ENCODE data around the gene CAMK1D.
"Not testable (repeated sequence)": the region's sequence is repeated elsewhere in the genome, so short reads cannot be mapped to it uniquely, and the experiment has no call there.

The CAMK1D gene

DNA sequence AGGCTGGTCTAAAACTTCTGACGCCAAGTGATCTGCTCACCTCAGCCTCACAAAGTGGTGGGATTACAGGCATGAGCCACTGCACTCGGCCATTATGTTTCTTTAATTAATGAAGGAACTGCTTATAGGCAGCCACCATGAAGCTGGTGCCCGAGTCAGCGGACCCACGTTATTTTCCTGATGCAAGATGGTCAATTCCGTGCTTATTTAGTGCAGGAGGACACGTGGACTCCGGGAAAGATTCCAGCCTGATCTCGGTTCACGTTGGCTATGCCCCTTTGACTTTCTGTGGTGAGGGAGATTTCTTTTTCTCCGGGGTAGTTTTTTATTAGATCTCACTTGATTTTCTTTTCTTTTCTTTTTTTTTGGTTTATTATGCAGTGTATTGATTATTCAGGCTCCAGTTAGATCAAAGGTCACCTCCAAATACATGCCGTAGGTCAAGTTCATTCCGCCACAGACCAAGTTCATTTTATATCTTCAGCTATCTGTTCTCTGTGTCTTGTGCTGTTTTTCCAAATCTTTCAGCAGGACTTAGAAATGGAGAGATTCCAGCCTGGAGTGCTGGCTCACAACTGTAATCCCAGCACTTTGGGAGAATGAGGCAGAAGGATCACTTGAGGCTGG lies 8.3 kb downstream of the CAMK1D start:
- no peaks in the 10 kb centered on the region for H3K27me3 ChIP-seq (ENCODE audit: insufficient read depth, low read depth, severe bottlenecking)
- H3K4me3 ChIP-seq (ENCODE audit: low read depth, low read length): no peak overlapping the region
- TF ChIP-seq CTCF (IDR thresholded peaks at IDR 0.05; ENCODE audit: low read depth, low read length): no peak
- no peak overlapping the region for H3K27ac ChIP-seq
- DNase-seq: no peak
- no peaks in the 10 kb centered on the region for H3K9me3 ChIP-seq (ENCODE audit: severe bottlenecking)
- H3K36me3 ChIP-seq: no peaks in the 10 kb centered on the region

GRCh38 chr10:12358863-12359564 lies 9.7 kb downstream of the CAMK1D start:
- Histone ChIP-seq H3K9me3 (ENCODE audit: severe bottlenecking) (no peaks in the 10 kb centered on the region), H3K27me3 (ENCODE audit: insufficient read depth, low read depth, severe bottlenecking) (no peaks in the 10 kb centered on the region), H3K36me3 (no peaks in the 10 kb centered on the region), H3K4me3 (ENCODE audit: low read depth, low read length) (no peak overlapping the region), H3K27ac (no peak overlapping the region)
- TF ChIP-seq CTCF (IDR thresholded peaks at IDR 0.05; ENCODE audit: low read depth, low read length): no peak
- DNase-seq: no peak

GRCh38 chr10:12360461-12360860 lies 11.1 kb downstream of the CAMK1D start:
- H3K27ac ChIP-seq: no peak overlapping the region
- no peaks in the 10 kb centered on the region for H3K9me3 ChIP-seq (ENCODE audit: severe bottlenecking)
- TF ChIP-seq CTCF (IDR thresholded peaks at IDR 0.05; ENCODE audit: low read depth, low read length): no peak
- no peak for DNase-seq
- no peaks in the 10 kb centered on the region for H3K36me3 ChIP-seq
- H3K4me3 ChIP-seq (ENCODE audit: low read depth, low read length): no peak overlapping the region
- no peaks in the 10 kb centered on the region for H3K27me3 ChIP-seq (ENCODE audit: insufficient read depth, low read depth, severe bottlenecking)

- H3K27ac ChIP-seq; H3K27me3 ChIP-seq (ENCODE audit: insufficient read depth, low read depth, severe bottlenecking); DNase-seq; H3K36me3 ChIP-seq; H3K9me3 ChIP-seq (ENCODE audit: severe bottlenecking); H3K4me3 ChIP-seq (ENCODE audit: low read depth, low read length): not testable (repeated sequence)
Measured at GRCh38 chr10:12361115-12361514, 11.8 kb downstream of the CAMK1D start.

DNA sequence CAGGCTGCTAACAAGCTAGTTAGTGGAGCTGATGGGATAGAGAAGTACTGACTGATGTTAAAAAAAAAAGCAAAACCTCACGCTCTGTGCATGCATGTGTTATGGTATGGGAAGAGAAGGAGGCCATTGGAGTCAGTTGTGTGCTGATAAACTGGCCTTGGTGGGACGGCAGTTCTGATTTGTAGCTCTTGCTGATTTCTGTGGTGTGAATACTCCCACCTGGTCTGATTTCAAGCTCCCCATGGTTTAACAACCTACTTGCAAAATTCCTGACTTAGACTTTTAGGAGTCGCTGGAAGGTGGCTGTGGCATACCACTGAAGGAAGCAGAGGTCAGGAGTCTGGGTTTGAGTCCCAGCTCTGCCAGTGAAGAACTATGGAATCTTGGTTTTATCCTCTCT lies 15.2 kb downstream of the CAMK1D start:
- no peak for TF ChIP-seq CTCF (IDR thresholded peaks at IDR 0.05; ENCODE audit: low read depth, low read length)
- Histone ChIP-seq H3K4me3 (ENCODE audit: low read depth, low read length) (no peak overlapping the region), H3K9me3 (ENCODE audit: severe bottlenecking) (no peaks in the 10 kb centered on the region), H3K27ac (no peak overlapping the region), H3K36me3 (no peaks in the 10 kb centered on the region), H3K27me3 (ENCODE audit: insufficient read depth, low read depth, severe bottlenecking) (no peaks in the 10 kb centered on the region)
- no peak for DNase-seq

GRCh38 chr10:12367272-12367671 lies 17.9 kb downstream of the CAMK1D start:
- Histone ChIP-seq H3K4me3 (ENCODE audit: low read depth, low read length) (no peak overlapping the region), H3K9me3 (ENCODE audit: severe bottlenecking) (no peaks in the 10 kb centered on the region), H3K27me3 (ENCODE audit: insufficient read depth, low read depth, severe bottlenecking) (no peaks in the 10 kb centered on the region), H3K36me3 (no peaks in the 10 kb centered on the region), H3K27ac (no peak overlapping the region)
- DNase-seq: no peak
- TF ChIP-seq CTCF (IDR thresholded peaks at IDR 0.05; ENCODE audit: low read depth, low read length): no peak

All from WERI-Rb-1 (cell line).